K562 (cell line): ENCODE measurements around the gene PACS1. TPM values are rescaled to one million over a fixed set of nuclear protein-coding genes. Genes with fewer than 3 reads are reported as not detected.

Source experiments
- BACH1 ChIP-seq: fragments of 200-800 bp; sonication (Bioruptor generic); IDR thresholded peaks from 2 replicates; pipeline ENCODE4 v1.6.1; 2016; ENCODE audit warnings: missing genetic modification characterization, missing compliant biosample characterization
- ETV1 ChIP-seq: fragments of 450-650 bp; conservative IDR thresholded peaks from 2 replicates; pipeline ENCODE4 v1.6.1; 2016; ENCODE audit warnings: missing genetic modification characterization, control low read depth, low read depth, missing compliant biosample characterization
- OTX1 ChIP-seq: fragments of 450-650 bp; formaldehyde crosslinking; IDR thresholded peaks from 2 replicates; pipeline ENCODE4 v1.4.0; 2022; ENCODE audit warnings: mild to moderate bottlenecking
- TEAD1 ChIP-seq, 2 experiments: fragments of 450-650 bp in 1 of 2; sonication (generic) in 1 of 2; formaldehyde crosslinking; IDR thresholded peaks; 2 replicates each; pipeline versions ENCODE4 v1.4.0 to v1.8.0; 2020 to 2022; ENCODE audit warnings: mild to moderate bottlenecking in 2 of 2, missing genetic modification reagents in 1 of 2
- ZNF274 ChIP-seq: IDR thresholded peaks from 2 replicates; pipeline ENCODE4 v1.6.1; 2011; ENCODE audit warnings: low read depth, mild to moderate bottlenecking, low read length, moderate library complexity, borderline replicate concordance
- ZNF609 ChIP-seq: sonication (generic); formaldehyde crosslinking; IDR thresholded peaks from 2 replicates; pipeline ENCODE4 v1.8.1; 2023; ENCODE audit warnings: missing genetic modification reagents, mild to moderate bottlenecking, borderline replicate concordance
- polyA plus RNA-seq, 8 experiments: library from polyadenylated mRNA; depleted of rRNA in 4 of 8; stranded (reverse) in 5 of 8; unstranded in 3 of 8; fragments of >200 nt; fragmentation: Nextera tagmentation in 2 of 8; fragmentation: Illumina TruSeq in 1 of 8; extraction: Ambion mirVana in 2 of 8; extraction: Trizol in 1 of 8; gene quantifications; 2 replicates each; pipeline versions ENCODE4 v1.2.1 to v1.2.3, GENCODE V29; 2011 to 2014; ENCODE audit warnings: inconsistent platforms in 1 of 8, missing spikeins in 1 of 8
- total RNA-seq, 7 experiments: library from RNA; depleted of rRNA in 6 of 7; stranded (reverse); fragments of >200 nt in 6 of 7; fragmentation: Illumina TruSeq in 2 of 7; extraction: Trizol in 2 of 7; gene quantifications; 2 replicates each; pipeline versions ENCODE4 v1.2.1 to v1.2.3, GENCODE V29; 2011 to 2021; ENCODE audit warnings: low replicate concordance in 1 of 7

Gene PACS1
- total and polyA plus RNA-seq, 9 of the 15 experiments (the other 6 are each of a cell fraction or from before 2014, with no cell fraction given), result 0.34 to 28.1 (median 8.5) TPM

- TF ChIP-seq ZNF609 (CRISPR knock-in tag), result no peak
- no peak for TF ChIP-seq OTX1 (CRISPR knock-in tag)
- no peak for TF ChIP-seq BACH1 (tag)
- 0 out of 2 replicates have a peak, but pooled peaks have one; percentile 8 for TF ChIP-seq ZNF274
- TF ChIP-seq TEAD1 (CRISPR knock-in tag; IDR thresholded peaks at IDR 0.05), result 0 out of 4 replicates have a peak, but pooled peaks of 1 of the 2 experiments have one; percentile 36
- 0 out of 2 replicates have a peak, but pooled peaks have one; percentile 27 for TF ChIP-seq ETV1 (tag)
Measured at GRCh38 chr11:66068923-66069714, 953 bp upstream of the PACS1 start (continued).
